GM18951 (cell line): ENCODE measurements around the gene SCN7A.
"Not testable (repeated sequence)": the region's sequence is repeated elsewhere in the genome, so short reads cannot be mapped to it uniquely, and the experiment has no call there.

ENCODE experiments used
- POLR2A ChIP-seq: IDR thresholded peaks from 4 replicates; pipeline ENCODE4 v1.6.1; 2011; ENCODE audit warnings: mild to moderate bottlenecking; ENCODE audit not compliant: insufficient read length, insufficient read depth; ENCODE audit errors: extremely low read depth
- in situ Hi-C: fragments of 300-500 bp; cut with MboI; formaldehyde crosslinking; loops from one replicate; pipeline ENCODE4 v1.12.0; 2022; ENCODE audit warnings: low sequenced_read_pairs, mixed read lengths, inconsistent platforms; ENCODE audit not compliant: unreplicated experiment

Gene SCN7A

DNA sequence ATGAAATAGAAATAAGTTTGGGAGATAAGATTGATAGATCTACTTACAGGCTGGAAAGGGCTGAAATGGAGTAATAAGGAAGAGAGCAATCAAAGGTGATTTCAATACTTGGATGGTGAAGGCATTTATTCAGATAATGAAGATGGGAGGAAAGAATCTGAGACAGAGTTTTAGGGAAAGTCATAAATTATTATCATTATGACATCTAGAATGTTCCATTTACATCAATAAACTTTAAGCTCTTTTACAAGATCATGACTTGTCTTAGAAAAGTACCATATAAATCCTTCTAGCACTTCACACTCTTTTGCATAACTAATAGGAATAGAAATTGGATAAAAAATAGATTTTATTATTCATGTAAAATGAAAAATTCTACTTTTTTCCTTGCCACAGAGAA is 120.5 kb downstream of the SCN7A start:
- in situ Hi-C loops = no loop called here
- TF ChIP-seq POLR2A = no peak

DNA sequence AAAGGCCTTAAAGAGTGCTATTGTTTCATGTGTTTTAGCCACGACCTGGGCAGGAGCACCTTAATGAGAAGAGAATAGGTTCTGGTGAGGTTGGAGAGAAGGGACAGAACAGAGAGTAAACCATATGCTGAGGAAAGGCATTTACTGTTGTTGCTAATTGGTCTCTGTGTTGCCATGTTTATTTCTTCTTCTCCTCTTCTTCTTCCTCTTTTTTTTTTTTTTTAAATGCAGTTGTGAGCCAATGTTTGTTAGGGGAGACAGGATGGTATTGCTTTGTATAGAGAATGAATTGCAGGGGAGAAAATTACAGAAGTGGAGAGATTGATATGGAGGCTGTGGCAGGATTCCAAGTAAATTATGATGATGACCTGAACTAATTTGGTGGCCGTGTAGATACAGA is 120.9 kb downstream of the SCN7A start:
- in situ Hi-C loops = no loop called here
- TF ChIP-seq POLR2A = no peak

DNA sequence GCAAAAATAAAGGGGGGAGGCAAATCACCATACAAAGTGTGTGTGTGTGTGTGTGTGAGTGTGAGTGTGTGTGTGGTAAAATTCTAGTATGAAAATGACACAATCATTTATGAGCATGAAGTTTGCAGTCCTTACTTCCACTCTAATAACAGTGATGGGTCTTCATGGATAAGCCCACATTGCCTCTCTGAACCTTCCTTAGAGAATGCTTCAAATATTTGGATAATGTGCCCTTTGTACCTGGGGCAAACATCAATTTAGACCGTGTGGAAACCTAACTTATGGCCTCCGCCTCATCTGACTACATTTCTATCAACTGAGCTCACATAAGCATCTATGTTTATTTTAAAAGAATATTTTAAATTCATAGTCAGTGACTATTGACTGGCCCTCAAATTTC is 122.0 kb downstream of the SCN7A start:
- in situ Hi-C loops = no loop called here
- no peak for TF ChIP-seq POLR2A

DNA sequence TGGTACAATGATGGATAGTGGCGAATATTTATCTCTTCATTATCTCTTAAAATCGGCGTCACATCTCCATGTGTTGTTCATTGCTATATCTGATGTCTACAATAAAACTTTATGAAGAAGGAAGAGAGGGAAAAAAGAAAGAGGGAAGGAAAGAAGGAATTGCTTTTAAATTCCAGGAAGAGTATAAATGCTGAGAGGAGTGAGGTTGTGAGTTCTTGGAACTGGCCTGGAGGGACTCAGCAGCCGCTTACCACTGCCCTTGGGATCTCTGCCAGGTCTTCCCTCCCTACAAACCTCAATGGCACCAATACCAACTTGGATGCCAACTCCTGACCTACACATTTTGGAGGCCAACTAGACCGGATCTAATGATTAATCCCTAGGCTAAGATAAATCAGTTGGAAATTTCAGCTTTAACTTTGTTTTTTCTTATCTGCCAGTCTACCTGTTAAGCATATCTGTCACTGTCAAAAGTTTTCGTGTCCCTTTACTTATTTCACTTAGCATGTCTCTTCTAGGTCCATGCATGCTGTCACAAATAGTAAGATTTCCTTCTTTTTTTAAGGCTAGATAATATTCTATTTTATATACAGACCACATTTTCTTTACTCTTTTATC is 128.1 kb downstream of the SCN7A start:
- in situ Hi-C loops = no loop called here
- TF ChIP-seq POLR2A = no peak

DNA sequence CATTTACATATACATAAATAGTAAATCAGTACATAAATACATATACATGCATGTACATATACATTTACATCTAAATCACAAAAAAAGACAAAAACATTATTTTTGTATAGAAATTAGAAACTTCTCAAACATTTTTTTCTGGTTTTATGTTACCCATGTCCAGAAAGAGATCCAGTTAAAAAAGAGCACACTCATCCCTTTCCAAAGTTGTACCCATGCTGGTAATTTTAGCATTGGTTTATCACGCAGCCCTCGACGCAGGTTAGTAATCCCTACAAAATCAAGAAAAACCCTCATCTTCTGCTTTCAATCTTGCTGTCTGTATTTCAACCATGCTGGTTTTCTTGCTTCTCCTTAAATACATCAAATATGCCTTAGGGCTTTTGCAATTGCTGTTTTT is 128.8 kb downstream of the SCN7A start:
- TF ChIP-seq POLR2A = no peak
- in situ Hi-C loops = no loop called here

DNA sequence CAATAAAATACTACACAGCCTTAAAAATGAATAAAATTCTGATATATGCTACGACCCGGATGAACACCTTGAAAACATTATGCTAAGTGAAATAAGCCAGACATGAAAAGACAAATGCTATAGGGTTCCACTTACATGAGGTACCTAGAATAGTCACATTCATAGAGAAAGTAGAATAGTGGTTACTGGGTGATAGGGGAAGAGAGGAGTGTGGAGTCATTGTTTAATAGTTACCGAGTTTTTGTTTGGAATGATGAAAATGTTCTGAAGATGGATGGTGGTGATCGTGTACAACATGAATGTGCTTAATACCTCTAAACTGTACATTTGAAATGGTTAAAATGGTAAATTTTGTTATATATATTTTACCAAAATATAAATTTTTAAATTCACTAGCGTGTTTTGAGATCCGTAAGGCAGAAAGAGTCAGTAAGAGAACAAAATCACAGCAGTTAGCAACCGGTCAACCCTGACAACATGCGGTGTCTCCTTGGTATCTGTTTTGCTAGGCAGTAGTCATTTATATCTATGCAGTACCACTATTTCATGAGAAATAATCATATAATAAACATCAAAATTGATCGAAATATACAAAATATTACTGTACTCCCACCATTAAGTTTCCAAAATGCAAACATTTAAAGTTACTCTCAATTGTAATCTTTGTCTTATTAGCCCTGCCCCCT is 129.4 kb downstream of the SCN7A start:
- TF ChIP-seq POLR2A = no peak
- in situ Hi-C loops = no loop called here

DNA sequence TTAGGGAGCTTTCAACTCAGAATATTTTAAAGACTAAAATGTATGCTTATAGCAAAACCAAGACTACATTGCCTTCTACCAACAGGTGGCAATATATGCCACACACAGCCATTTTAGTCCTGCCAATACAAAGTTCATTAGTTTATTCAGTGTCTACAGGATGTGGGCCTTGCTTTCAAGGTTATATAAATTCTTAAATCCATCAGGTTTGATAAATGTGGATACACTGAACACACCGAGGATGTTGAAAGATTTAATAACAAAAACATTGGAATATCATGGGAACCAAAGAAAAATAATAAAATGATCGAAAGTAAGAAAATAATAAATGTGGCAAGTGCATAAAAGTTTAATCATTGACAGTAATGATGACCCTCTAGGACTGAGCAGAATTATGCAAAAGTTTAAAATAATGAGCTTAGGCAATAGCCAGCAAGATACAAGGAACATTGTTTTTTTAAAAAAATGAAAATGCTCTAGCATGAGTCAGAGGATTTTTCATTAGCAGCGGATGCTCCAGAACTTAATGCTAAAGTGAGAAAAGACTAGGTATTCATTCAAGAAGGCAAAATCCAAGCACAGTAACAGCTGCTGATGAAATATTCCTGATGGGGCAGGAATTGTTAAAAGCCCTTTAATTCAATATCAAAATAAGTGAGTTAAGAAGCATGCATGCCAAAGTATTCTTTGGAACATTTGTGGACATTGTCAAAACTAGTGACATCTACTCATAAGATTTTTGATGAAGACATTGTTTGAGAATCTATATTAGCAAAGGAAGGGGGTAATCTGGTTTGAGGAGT is 132.5 kb downstream of the SCN7A start:
- no peak for TF ChIP-seq POLR2A
- in situ Hi-C loops = no loop called here

DNA sequence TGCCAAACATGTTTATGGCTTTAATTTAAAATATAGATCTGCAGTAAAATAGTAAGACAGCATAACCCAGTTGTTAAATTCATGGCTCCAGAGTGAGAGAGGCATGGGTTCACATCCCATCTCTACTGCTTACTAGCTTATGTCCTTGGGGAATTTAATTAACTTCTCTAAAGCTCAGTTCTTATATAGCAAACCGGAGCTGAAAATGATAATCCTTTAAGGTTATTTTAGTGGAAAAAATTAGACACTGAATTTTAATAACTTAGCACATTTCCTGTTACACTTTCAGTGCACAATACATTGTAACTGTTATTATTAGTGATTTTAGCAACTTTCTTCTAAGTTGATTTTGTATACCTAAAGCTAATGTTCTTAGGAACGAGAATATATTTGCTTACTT is 133.1 kb downstream of the SCN7A start:
- TF ChIP-seq POLR2A = no peak
- in situ Hi-C loops = no loop called here

DNA sequence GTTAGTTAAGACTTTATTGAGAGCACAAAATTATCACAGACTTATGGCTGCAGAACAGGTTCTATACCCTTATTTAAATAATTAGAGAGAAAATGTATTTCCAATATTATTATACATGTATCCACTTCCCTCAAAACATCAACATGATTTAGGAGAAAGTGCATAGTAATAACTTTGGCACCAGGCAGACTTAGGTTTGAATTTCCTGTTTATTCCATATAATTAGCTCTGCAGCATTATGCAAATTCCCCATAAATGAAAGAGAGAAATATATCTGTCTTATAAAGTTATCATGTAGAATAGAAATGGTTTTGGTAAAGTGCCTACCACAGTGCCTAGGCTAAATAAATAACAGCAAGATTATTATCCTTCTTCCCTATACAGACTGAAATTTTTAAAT is 133.6 kb downstream of the SCN7A start:
- in situ Hi-C loops = no loop called here
- TF ChIP-seq POLR2A = no peak

DNA sequence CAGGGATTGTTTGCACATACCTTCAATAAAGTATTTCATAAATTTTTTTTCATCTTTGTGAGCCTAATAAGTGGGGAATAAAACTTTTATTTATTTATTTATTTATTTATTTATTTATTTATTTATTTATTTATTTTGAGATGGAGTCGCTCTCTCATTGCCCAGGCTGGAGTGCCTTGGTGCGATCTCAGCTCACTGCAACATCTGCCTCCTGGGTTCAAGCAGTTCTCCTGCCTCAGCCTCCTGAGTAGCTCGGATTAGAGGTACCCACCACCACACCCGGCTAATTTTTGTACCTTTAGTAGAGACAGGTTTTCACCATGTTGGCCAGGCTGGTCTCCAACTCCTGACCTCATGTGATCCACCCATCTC is 136.1 kb downstream of the SCN7A start:
- in situ Hi-C loops = not testable (repeated sequence)

DNA sequence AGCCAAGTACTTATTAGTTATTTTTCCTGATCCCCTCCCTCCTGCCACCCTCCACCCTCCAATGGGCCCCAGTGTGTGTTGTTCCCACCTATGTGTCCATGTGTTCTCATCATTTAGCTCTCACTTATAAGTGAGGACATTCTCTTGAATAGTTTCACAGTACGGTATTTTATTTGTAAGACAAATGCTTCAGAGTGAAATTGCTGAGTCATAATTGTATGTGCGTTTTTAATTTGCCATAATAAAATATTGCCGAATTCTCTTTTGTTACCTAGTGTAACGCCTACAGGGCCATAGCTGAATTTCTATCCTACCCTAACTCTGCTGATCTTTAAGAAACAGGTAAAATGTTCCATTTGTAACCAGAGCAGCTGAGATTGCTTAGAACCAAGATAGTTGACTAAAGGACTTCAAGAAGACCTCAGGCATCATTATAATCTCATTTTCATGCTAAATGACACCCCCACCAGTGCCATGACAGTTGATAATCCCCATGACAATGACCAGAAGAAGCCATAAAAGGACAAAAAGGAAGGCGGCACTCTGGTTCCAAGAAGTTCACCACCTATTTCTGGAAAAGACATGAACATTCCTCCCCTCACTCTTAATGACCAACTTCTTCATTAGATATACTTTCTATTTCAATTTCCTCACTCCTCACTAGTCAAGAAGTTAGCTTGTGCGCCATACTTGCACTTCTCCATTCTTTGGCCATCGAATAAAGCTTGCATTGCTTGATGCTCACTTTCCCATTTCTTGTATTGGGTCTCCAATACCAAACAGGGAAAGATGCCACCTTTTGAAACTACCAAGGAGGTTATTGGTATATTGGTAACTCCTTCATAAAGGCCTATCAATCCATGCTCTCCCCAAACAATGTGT is 136.7 kb downstream of the SCN7A start:
- TF ChIP-seq POLR2A = no peak
- in situ Hi-C loops = no loop called here
